ENCODE data around the gene NUDT2.
A peak's percentile ranks its signal among the peaks of the same experiment; 100 is the strongest.
"Not testable (repeated sequence)": the region's sequence is repeated elsewhere in the genome, so short reads cannot be mapped to it uniquely, and the experiment has no call there.

The NUDT2 gene

GRCh38 chr9:34328987-34329832 lies at the start of gene NUDT2, which contains the start of gene KIF24:
Gene NUDT2, plus strand, starts transcription at chr9:34329569. Its CDS starts 9,471 bp downstream, at chr9:34339040.
Gene KIF24, minus strand, starts transcription at chr9:34329268. Its CDS starts 17,922 bp downstream, at chr9:34311346.
- DNase-seq (ENCODE audit: low spot score): peak; percentile 100

- no peak for DNase-seq (ENCODE audit: low spot score)
Measured at GRCh38 chr9:34282096-34282495, 47.3 kb upstream of the NUDT2 start.

GRCh38 chr9:34289159-34289558 lies 40.2 kb upstream of the NUDT2 start:
- DNase-seq (ENCODE audit: low spot score): no peak

GRCh38 chr9:34291023-34291422 lies 38.3 kb upstream of the NUDT2 start:
- no peak for DNase-seq (ENCODE audit: low spot score)

- DNase-seq (ENCODE audit: low spot score): no peak
Measured at GRCh38 chr9:34291423-34291822, 37.9 kb upstream of the NUDT2 start.

- no peak for DNase-seq (ENCODE audit: low spot score)
Measured at GRCh38 chr9:34292552-34292951, 36.8 kb upstream of the NUDT2 start.

- not testable (repeated sequence) for DNase-seq (ENCODE audit: low spot score)
Measured at GRCh38 chr9:34301064-34301463, 28.3 kb upstream of the NUDT2 start.

- DNase-seq (ENCODE audit: low spot score): not testable (repeated sequence)
Measured at GRCh38 chr9:34308316-34308715, 21.1 kb upstream of the NUDT2 start.

GRCh38 chr9:34310215-34310614 lies 19.2 kb upstream of the NUDT2 start:
- no peak for DNase-seq (ENCODE audit: low spot score)

GRCh38 chr9:34311499-34312185 lies 17.7 kb upstream of the NUDT2 start:
- no peak for DNase-seq (ENCODE audit: low spot score)

GRCh38 chr9:34317436-34317835 lies 11.9 kb upstream of the NUDT2 start:
- no peak for DNase-seq (ENCODE audit: low spot score)

- DNase-seq (ENCODE audit: low spot score): no peak
Measured at GRCh38 chr9:34318163-34318790, 11.1 kb upstream of the NUDT2 start.

- no peak for DNase-seq (ENCODE audit: low spot score)
Measured at GRCh38 chr9:34321451-34321850, 7.9 kb upstream of the NUDT2 start.

- DNase-seq (ENCODE audit: low spot score): no peak
Measured at GRCh38 chr9:34322899-34323591, 6.3 kb upstream of the NUDT2 start.

GRCh38 chr9:34326690-34327089 lies 2.7 kb upstream of the NUDT2 start:
- no peak for DNase-seq (ENCODE audit: low spot score)

GRCh38 chr9:34328500-34328986 lies 826 bp upstream of the NUDT2 start:
- DNase-seq (ENCODE audit: low spot score): peak; percentile 67

- no peak for DNase-seq (ENCODE audit: low spot score)
Measured at GRCh38 chr9:34331196-34331595, 1.8 kb downstream of the NUDT2 start.

- DNase-seq (ENCODE audit: low spot score): peak; percentile 68
Measured at GRCh38 chr9:34332076-34332964, 3.0 kb downstream of the NUDT2 start.

GRCh38 chr9:34333836-34334235 lies 4.5 kb downstream of the NUDT2 start:
- no peak for DNase-seq (ENCODE audit: low spot score)

GRCh38 chr9:34334337-34334824 lies 5.0 kb downstream of the NUDT2 start:
- DNase-seq (ENCODE audit: low spot score): no peak

GRCh38 chr9:34334916-34335315 lies 5.5 kb downstream of the NUDT2 start:
- DNase-seq (ENCODE audit: low spot score): no peak

Measured in RKO (cell line).